Hepatocyte (in vitro differentiated cells): ENCODE results near the gene MBNL1.

Experiments
- EZH2 ChIP-seq: fragments of 200-600 bp; sonication (generic); IDR thresholded peaks from 2 replicates; pipeline ENCODE4 v1.6.1; 2016; ENCODE audit warnings: antibody characterized with exemption, mild to moderate bottlenecking, borderline replicate concordance
- EZH2phosphoT487 ChIP-seq: fragments of 200-600 bp; sonication (generic); IDR thresholded peaks from one replicate; pipeline ENCODE4 v1.6.1; 2018; ENCODE audit warnings: antibody characterized with exemption, mild to moderate bottlenecking, low read depth, moderate library complexity; ENCODE audit not compliant: unreplicated experiment, severe bottlenecking
- TF ChIP-seq, protein P1 (sequence below): fragments of 200-600 bp; sonication (generic); IDR thresholded peaks from 2 replicates; pipeline ENCODE4 v1.5.1; 2016; ENCODE audit warnings: antibody characterized with exemption, mild to moderate bottlenecking; ENCODE audit not compliant: poor library complexity

DNA sequence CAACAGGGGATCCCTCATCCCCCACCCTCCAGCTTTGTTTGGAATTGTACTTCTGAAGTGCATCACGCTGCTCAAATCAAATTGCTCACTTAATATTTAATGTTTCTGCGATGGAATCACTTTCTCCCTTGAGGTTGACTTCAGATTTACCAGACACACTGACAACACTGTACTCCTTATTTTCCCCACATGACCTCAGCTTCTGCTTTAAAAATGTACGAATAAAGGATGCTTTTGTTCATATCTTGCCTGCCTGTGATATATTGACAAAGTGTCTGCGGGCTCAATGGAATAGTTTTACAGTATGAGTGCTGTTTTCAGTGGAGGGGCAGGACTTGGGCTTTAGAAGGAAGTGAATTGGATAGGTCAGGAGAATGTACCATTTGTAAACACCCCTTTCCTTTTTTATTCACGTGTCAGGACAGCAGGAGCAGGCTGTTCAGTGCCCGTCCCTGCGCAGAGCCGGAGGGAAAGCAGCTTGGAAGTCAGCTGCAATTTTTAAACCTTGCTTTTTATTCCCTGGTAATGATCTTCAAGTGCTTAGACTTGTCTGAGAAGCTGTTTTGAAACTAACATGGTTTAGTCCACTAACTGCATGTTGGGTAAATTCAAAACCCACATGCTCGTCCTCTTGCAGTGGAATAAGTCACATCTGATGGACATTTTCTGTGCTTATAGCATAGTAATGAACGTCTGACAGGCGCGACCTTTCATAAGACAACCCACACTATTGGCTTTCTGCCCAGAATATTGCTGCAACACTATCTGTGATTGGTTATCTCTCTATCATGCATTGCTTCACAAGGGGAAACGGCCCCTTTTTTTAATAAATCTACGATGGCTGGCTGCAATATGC lies 29.9 kb downstream of the MBNL1 start:
- TF ChIP-seq, protein P1, sequence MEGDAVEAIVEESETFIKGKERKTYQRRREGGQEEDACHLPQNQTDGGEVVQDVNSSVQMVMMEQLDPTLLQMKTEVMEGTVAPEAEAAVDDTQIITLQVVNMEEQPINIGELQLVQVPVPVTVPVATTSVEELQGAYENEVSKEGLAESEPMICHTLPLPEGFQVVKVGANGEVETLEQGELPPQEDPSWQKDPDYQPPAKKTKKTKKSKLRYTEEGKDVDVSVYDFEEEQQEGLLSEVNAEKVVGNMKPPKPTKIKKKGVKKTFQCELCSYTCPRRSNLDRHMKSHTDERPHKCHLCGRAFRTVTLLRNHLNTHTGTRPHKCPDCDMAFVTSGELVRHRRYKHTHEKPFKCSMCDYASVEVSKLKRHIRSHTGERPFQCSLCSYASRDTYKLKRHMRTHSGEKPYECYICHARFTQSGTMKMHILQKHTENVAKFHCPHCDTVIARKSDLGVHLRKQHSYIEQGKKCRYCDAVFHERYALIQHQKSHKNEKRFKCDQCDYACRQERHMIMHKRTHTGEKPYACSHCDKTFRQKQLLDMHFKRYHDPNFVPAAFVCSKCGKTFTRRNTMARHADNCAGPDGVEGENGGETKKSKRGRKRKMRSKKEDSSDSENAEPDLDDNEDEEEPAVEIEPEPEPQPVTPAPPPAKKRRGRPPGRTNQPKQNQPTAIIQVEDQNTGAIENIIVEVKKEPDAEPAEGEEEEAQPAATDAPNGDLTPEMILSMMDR = no peak
- TF ChIP-seq EZH2phosphoT487 = no peak
- TF ChIP-seq EZH2 = no peak
